Measurements from ENCODE around the gene NFIB. TPM values are rescaled to one million over a fixed set of nuclear protein-coding genes. Genes with fewer than 3 reads are reported as not detected.

The NFIB gene
- total and polyA plus RNA-seq, 10 of the 15 experiments (the other 5 are each of a cell fraction or from before 2014, with no cell fraction given), result under 0.01 to 0.19 (median 0.05) TPM; not detected in 3

- TF ChIP-seq ZBTB40 (IDR thresholded peaks at IDR 0.05; ENCODE audit: borderline replicate concordance) (no peak), ZNF622 (IDR thresholded peaks at IDR 0.05) (no peak), PBX3 (IDR thresholded peaks at IDR 0.05; ENCODE audit: insufficient replicate concordance, low read depth, low read length) (no peak)
Measured at GRCh38 chr9:14344053-14344524, 30.1 kb upstream of the NFIB start (continued).

GRCh38 chr9:14343261-14344031, 29.5 kb upstream of the NFIB start:
- SMC1A ChIA-PET (ENCODE audit: uncharacterized antibody, unreplicated experiment), result no interaction called here
- 22% methylated on average over 5 of the region's 5 CpGs for WGBS (ENCODE audit: insufficient coverage, insufficient replicate concordance, low lambda C conversion rate, missing lambda C conversion rate)
- intact Hi-C loops (cut with micrococcal nuclease; ENCODE audit: unreplicated experiment) (loop anchor here (2.0 kb wide), 1 partner anchor 13 kb away; no protein-coding TSS in a partner anchor), in situ Hi-C loops (cut with MboI) (no loop called here)
- Histone ChIP-seq H3K9me3 (replicated peaks; ENCODE audit: control insufficient read depth, insufficient read depth, low read length) (no peaks in the 10 kb centered on the region; the same call in 2 of the 3 replicates), H3K36me3 (ENCODE audit: control insufficient read depth in 2 of 2, insufficient read depth in 2 of 2, low read length in 1 of 2) (no peaks in the 10 kb centered on the region), H3K4me1 (ENCODE audit: control insufficient read depth, insufficient read depth, low read length) (no peaks in the 10 kb centered on the region), H4K20me1 (ENCODE audit: control insufficient read depth, insufficient read depth) (no peaks in the 10 kb centered on the region), H3K27ac (ENCODE audit: control insufficient read depth, insufficient read depth) (no peak overlapping the region), H3K4me2 (ENCODE audit: control insufficient read depth, insufficient read depth) (no peak overlapping the region), H3K4me3 (no peak overlapping the region), H3K79me2 (ENCODE audit: control insufficient read depth, insufficient read depth, low read length) (no peaks in the 10 kb centered on the region), H2AFZ (ENCODE audit: control insufficient read depth, low read depth, low read length) (no peak overlapping the region), H3K27me3 (replicated peaks in 1 of 2; ENCODE audit: control insufficient read depth in 2 of 2, insufficient read depth in 2 of 2, low read length in 1 of 2) (peaks cover 7 to 27% of the 10 kb centered on the region in 2 experiments), H3K9ac (ENCODE audit: control insufficient read depth, insufficient read depth, low read length) (no peak overlapping the region)
- DNase-seq (ENCODE audit: low read depth, low spot score) (no peak), FAIRE-seq (no peak), ATAC-seq (no peak)
- BruUV-seq (replicated peaks), result no TSS peak
- POLR2A ChIA-PET, result no interaction called here
- CTCF ChIA-PET, result interaction anchor here (1.5 kb wide), 1 partner anchor 9 kb away, joined by 3 read pairs; no protein-coding TSS in a partner anchor
- RAD21 ChIA-PET (ENCODE audit: unreplicated experiment), result no interaction called here
- no peak for TF ChIP-seq TCF7 (IDR thresholded peaks at IDR 0.05; ENCODE audit: borderline replicate concordance)
- no peak for TF ChIP-seq FOS (IDR thresholded peaks at IDR 0.05; ENCODE audit: borderline replicate concordance, extremely low read depth, insufficient read length)
- no peak for TF ChIP-seq IRF5 (IDR thresholded peaks at IDR 0.05; ENCODE audit: borderline replicate concordance)
- TF ChIP-seq KAT2A (conservative IDR thresholded peaks at IDR 0.05; ENCODE audit: control insufficient read depth, low read depth, low read length), result no peak
- TF ChIP-seq ZNF207 (IDR thresholded peaks at IDR 0.05; ENCODE audit: borderline replicate concordance), result no peak
- no peak for TF ChIP-seq RB1 (IDR thresholded peaks at IDR 0.05; ENCODE audit: borderline replicate concordance)
- no peak for TF ChIP-seq ZBTB40 (IDR thresholded peaks at IDR 0.05; ENCODE audit: borderline replicate concordance)

Measured in GM12878 (cell line).